ENCODE data around the gene BRMS1.

BRMS1 gene

DNA sequence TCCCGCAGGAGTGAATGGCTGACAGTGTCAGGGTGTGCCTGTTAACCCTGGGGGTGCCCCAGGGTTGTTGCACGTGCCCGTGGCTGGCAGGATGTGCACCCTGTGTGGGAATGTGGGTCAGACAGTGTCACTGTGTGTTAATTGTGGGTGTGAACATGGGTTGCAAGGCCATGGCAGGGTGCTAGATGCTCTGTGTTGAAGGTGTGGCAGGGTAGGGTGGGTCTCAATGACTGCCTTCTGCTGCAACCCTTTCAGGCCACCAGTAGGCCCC lies 16.9 kb downstream of the BRMS1 start:
- TF ChIP-seq CTCF (IDR thresholded peaks at IDR 0.05; ENCODE audit: low read depth, low read length), result no peak
- H3K4me3 ChIP-seq (ENCODE audit: low read depth, low read length), result no peak overlapping the region

DNA sequence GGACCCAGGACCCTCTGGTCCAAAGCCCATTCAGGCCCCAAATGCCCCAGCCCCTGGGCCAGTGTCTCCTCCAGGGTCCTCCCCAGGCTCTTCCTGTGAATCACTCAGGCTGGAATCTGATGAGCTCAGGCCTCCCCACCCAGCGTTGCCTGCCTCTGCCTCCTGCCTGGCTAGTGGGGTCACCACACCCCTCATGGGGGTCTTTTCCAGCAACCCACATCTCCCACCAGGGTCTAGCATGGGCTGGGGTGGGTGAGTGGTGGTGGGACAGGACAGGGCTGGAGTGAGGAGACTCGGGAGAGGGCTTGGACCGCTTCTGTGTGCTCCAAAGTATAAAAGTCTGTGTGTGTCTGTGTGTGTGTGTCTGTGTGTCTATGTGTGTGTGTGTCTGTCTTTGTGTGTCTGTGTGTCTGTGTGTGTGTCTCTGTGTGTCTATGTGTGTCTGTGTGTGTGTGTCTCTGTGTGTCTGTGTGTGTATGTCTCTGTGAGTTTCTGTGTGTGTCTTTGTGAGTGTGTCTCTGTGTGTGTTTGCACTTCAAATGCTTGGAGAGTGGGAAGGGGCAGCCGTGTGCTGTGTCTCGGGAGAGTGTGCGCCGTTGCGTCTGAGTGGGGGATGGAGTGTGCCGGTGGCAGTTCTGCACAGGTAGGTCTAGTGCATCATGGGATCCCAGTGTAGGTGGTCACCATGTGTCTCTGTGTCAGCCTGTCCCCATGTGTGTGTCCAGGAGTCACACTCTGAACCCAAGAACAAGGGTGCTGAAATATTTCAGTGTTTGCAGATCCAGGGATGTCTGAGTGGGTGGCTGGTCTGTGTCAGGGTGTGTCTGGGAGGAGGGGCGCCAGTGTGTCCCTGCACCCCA lies 17.5 kb downstream of the BRMS1 start:
- H3K4me3 ChIP-seq (ENCODE audit: low read depth, low read length), result no peak overlapping the region
- 0 out of 2 replicates have a peak, but pooled peaks have one; percentile 9 for TF ChIP-seq CTCF (IDR thresholded peaks at IDR 0.05; ENCODE audit: low read depth, low read length)

DNA sequence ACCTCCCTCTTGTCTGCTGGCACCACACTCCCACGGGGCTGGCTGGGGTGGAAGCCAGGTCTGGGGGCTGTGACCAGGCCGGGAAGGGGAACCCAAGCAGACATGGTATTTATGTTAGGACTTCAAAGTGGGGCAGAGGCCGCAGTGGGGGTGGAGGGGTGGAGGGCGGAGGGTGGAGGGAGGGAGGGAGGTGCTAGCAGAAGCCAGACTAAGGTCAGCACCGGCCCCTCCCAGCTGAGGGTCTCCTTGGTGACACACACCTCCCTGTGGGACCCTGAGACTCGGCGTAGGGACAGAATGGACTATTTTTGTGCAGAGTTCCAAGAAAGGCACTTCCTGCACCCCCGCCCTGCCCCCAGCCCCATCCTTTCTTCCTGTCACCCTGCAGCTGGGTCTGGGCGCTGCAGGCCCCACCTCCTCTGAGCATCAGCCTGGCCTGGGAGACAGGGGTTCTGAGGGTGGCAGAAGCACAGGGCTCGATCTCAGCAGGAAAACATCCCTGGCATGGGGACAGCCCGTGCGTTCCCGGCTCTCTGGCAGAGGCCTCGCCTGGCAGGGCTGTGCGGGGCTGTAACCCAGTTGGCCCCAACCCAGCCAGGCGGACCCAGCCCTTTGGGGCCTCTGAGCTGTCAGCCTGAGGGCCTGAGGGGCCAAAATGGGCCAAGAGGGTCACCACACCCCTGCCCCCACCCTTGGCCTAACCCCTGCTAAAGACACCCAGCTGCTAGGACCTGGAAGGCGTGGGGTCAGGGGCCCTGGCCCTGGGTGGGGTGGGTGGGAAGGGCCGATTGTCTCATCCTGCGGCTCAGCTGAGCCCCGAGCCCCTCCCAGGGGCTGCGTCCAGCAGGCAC lies 18.4 kb downstream of the BRMS1 start:
- no peak overlapping the region for H3K4me3 ChIP-seq (ENCODE audit: low read depth, low read length)
- TF ChIP-seq CTCF (IDR thresholded peaks at IDR 0.05; ENCODE audit: low read depth, low read length), result no peak

GRCh38 chr11:66325263-66325671 lies 19.6 kb downstream of the BRMS1 start:
- no peak overlapping the region for H3K4me3 ChIP-seq (ENCODE audit: low read depth, low read length)
- TF ChIP-seq CTCF (IDR thresholded peaks at IDR 0.05; ENCODE audit: low read depth, low read length), result no peak

- no peak for TF ChIP-seq CTCF (IDR thresholded peaks at IDR 0.05; ENCODE audit: low read depth, low read length)
- H3K4me3 ChIP-seq (ENCODE audit: low read depth, low read length), result no peak overlapping the region
Measured at GRCh38 chr11:66324664-66325063, 20.2 kb downstream of the BRMS1 start.

DNA sequence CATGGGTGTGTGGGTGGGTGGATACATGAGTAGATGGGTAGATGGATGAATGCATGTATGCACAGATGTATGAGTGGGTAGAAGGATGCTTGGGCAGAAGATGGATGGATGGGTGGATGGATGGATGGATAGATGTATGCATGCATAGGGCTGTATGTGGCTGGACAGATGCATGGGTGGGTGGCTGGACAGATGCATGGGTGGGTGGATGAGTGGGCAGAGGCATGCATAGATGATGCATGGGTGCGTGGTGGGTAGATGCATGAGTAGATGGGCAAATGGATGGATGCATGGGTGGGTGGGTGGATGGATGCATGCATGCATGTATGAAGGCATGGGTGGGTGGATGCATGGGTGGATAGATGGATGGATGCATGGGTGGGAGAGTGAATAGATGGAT lies 21.2 kb downstream of the BRMS1 start:
- TF ChIP-seq CTCF (IDR thresholded peaks at IDR 0.05; ENCODE audit: low read depth, low read length), result no peak
- no peak overlapping the region for H3K4me3 ChIP-seq (ENCODE audit: low read depth, low read length)

Measured in WI38 (cell line).